MCF 10A (cell line): ENCODE results near the gene PTPN6. TPM values are rescaled to one million over a fixed set of nuclear protein-coding genes. Genes with fewer than 3 reads are reported as not detected.

Source experiments
- BruUV-seq: library from RNA; stranded (reverse); fragments of 400-500 nt; replicated peaks from 2 replicates; lab custom pipeline; 2021; lab: Mats Ljungman, UMichigan
- CTCF ChIA-PET: fragments of 300-600 bp; sonication (Branson Sonifier 250); formaldehyde crosslinking; extraction: SDS; loops from one replicate; lab custom pipeline; 2021; ENCODE audit warnings: antibody characterized with exemption, inconsistent platforms; lab: Yijun Ruan, JAX
- POLR2A ChIA-PET: fragments of 300-600, 350-650 bp; sonication (Branson Sonifier 250); formaldehyde crosslinking; extraction: SDS; loops from one replicate; lab custom pipeline; 2020; ENCODE audit warnings: antibody characterized with exemption, inconsistent platforms; lab: Yijun Ruan, JAX
- DNase-seq: peaks from one replicate; pipeline ENCODE4 v3.0.0-alpha.2; 2018; ENCODE audit not compliant: unreplicated experiment
- H3K27ac Mint-ChIP-seq: one replicate; pipeline ENCODE4 v1.8.0; 2022; ENCODE audit warnings: mild to moderate bottlenecking, low read depth, mixed read lengths; ENCODE audit not compliant: unreplicated experiment
- H3K27me3 Mint-ChIP-seq: one replicate; pipeline ENCODE4 v1.8.0; 2022; ENCODE audit warnings: mixed read lengths; ENCODE audit not compliant: insufficient read depth, unreplicated experiment
- H3K36me3 Mint-ChIP-seq: one replicate; pipeline ENCODE4 v1.8.0; 2022; ENCODE audit warnings: mild to moderate bottlenecking, moderate library complexity, mixed read lengths; ENCODE audit not compliant: insufficient read depth, unreplicated experiment
- H3K4me1 Mint-ChIP-seq: one replicate; pipeline ENCODE4 v1.8.0; 2022; ENCODE audit warnings: mixed read lengths; ENCODE audit not compliant: insufficient read depth, unreplicated experiment
- H3K4me3 Mint-ChIP-seq: one replicate; pipeline ENCODE4 v1.8.0; 2022; ENCODE audit warnings: mild to moderate bottlenecking, moderate library complexity, mixed read lengths; ENCODE audit not compliant: unreplicated experiment
- H3K9me3 Mint-ChIP-seq: one replicate; pipeline ENCODE4 v1.8.0; 2022; ENCODE audit warnings: mixed read lengths; ENCODE audit not compliant: unreplicated experiment
- CTCF ChIP-seq: fragments of 200-600 bp; IDR thresholded peaks from one replicate; pipeline ENCODE4 v1.8.0; 2022; ENCODE audit warnings: antibody characterized with exemption, mild to moderate bottlenecking; ENCODE audit not compliant: unreplicated experiment
- intact Hi-C: fragments of 100-400 bp; cut with micrococcal nuclease; formaldehyde crosslinking; loops from 2 replicates; pipeline ENCODE4 v1.14.1; 2022
- total RNA-seq: library from RNA; stranded (reverse); gene quantifications from 2 replicates; pipeline ENCODE4 v1.2.3, GENCODE V29; 2022

The PTPN6 gene
- total RNA-seq, 1 experiment from 2014 or later: 10.3 TPM

DNA sequence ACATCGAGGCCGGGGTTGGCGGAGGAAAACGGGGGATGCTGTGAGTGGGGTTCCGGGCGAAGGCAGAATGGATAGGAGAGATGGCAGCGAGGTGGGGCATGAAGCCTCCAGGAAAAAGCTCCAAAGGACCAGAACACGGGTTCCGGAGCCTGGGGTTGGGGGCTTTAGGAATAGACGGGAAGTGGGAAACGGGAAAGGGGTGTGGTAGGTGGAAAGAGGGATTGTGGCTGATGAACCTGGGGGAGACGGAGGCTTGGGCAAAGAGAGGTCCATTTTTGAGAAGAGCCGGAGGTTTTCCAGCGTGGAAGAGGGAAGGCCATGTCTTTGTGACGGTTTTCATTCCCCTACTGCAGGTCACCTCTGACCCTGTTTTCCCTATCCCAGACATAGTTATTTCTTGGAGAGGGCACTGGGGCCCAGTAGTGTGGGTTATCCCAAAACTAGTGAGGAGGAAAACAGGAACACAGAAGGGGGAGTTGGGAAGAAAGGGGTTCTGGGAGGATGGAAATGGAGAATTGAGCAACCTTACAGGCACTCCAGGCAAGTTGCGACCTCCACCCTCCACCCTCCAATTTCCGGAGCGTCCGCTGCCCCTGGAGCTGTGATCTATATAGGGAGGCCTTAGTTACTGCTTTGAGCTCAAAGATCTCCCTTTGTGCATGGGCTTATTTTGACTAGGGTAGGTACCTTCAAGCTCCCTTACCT lies 22.3 kb upstream of the PTPN6 start:
- BruUV-seq: no TSS peak
- Mint-ChIP-seq H3K9me3 (no peaks in the 10 kb centered on the region), H3K36me3 (peaks cover 30% of the 10 kb centered on the region), H3K4me3 (peak overlapping the region; percentile 91), H3K27me3 (no peaks in the 10 kb centered on the region), H3K27ac (peak overlapping the region; percentile 86), H3K4me1 (peaks cover 70% of the 10 kb centered on the region)
- intact Hi-C loops: no loop called here
- CTCF ChIA-PET: interaction anchor here (0.6 to 1.5 kb wide), 7 partner anchors 9 to 733 kb away, joined by 3 to 11 read pairs (median 3); partner anchors contain the start of genes C12orf57 and RNU7-1
- TF ChIP-seq CTCF: no peak
- no peak for DNase-seq
- POLR2A ChIA-PET: interaction anchor here (0.7 to 7.8 kb wide), 12 partner anchors 9 to 180 kb away, joined by 3 to 167 read pairs (median 5); partner anchors contain the start of genes C12orf57, C1RL, LPCAT3 and LRRC23

- peaks cover 66% of the 10 kb centered on the region for H3K4me1 Mint-ChIP-seq
Measured at GRCh38 chr12:6929466-6930452, 21.4 kb upstream of the PTPN6 start.

DNA sequence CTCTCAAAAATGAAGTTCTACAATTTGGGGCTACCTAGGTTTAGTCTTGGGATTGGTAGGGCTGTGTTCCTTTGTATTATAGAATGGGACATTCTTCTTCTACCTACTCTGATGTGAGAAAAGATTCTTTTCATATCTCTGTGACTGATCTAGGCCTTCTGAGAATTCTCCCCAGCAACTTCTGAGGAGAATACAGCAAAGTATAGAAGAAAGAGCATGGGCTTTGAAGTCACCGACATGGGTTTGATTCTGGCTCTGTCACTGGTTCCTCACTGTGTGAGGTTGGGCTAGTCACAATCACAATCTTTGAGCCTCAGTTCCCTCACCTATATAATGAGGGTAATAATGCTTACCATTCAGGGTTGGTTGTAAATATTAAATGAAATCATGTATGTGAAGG lies 18.4 kb upstream of the PTPN6 start:
- peaks cover 54% of the 10 kb centered on the region for H3K4me1 Mint-ChIP-seq
- H3K4me3 Mint-ChIP-seq: no peak overlapping the region
- DNase-seq: no peak
- H3K9me3 Mint-ChIP-seq: no peaks in the 10 kb centered on the region
- ChIA-PET POLR2A (interaction anchor here (0.6 to 1.4 kb wide), 4 partner anchors 11 to 732 kb away, joined by 3 to 5 read pairs (median 3); partner anchors contain the start of genes C12orf57 and RNU7-1), CTCF (interaction anchor here (0.7 to 1.3 kb wide), 3 partner anchors 9 to 30 kb away, joined by 3 to 4 read pairs (median 3); no protein-coding TSS in a partner anchor)
- H3K36me3 Mint-ChIP-seq: peaks cover 66% of the 10 kb centered on the region
- no peaks in the 10 kb centered on the region for H3K27me3 Mint-ChIP-seq
- intact Hi-C loops: no loop called here
- H3K27ac Mint-ChIP-seq: no peak overlapping the region
- no peak for TF ChIP-seq CTCF
- no TSS peak for BruUV-seq

More at GRCh38 chr12:6929466-6930452, 21.4 kb upstream of the PTPN6 start:
- POLR2A ChIA-PET: interaction anchor here (0.8 to 7.8 kb wide), 10 partner anchors 8 to 177 kb away, joined by 3 to 167 read pairs (median 6); partner anchors contain the start of genes C12orf57, LRRC23, MLF2 and RNU7-1
- H3K27ac Mint-ChIP-seq: peak overlapping the region; percentile 86
- H3K36me3 Mint-ChIP-seq: peaks cover 39% of the 10 kb centered on the region
- no peak for DNase-seq
- CTCF ChIA-PET: interaction anchor here (0.6 to 1.6 kb wide), 7 partner anchors 8 to 733 kb away, joined by 3 to 11 read pairs (median 3); partner anchors contain the start of genes C12orf57 and RNU7-1
- H3K4me3 Mint-ChIP-seq: peak overlapping the region; percentile 91
- BruUV-seq: no TSS peak
- no peaks in the 10 kb centered on the region for H3K9me3 Mint-ChIP-seq
- no peak for TF ChIP-seq CTCF
- no peaks in the 10 kb centered on the region for H3K27me3 Mint-ChIP-seq
- intact Hi-C loops: no loop called here
